ENCODE results near the gene TEX52. TPM values are rescaled to one million over a fixed set of nuclear protein-coding genes. Genes with fewer than 3 reads are reported as not detected.

The TEX52 gene
- total RNA-seq, 1 donor from 2014 or later, result not detected

DNA sequence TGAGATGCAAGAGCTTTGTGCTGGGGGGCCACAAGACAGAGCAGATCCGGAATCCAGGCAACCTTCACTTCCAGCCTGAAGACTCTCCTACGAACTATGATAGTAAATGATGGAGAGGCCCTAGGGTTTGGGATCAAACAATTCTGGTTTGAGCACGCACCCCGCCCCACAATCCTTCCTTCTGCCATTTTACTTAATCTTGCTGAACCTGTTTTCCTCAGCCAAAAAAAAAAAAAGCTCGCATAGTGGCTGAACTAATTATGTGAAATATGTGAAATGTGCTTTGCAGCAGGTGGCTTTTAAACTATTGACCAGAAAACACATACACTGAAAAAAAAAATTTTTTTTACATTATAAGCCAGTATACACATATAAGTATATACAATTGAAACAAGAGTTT, 45.0 kb downstream of the TEX52 start:
- H3K4me3 ChIP-seq, result peak overlapping the region; percentile 69
- H3K4me2 ChIP-seq, result peak overlapping the region; percentile 48
- H3K27me3 ChIP-seq, result no peaks in the 10 kb centered on the region
- no peaks in the 10 kb centered on the region for H3K36me3 ChIP-seq
- Mint-ChIP-seq H3K4me3 (peak overlapping the region; percentile 100), H3K27ac (peak overlapping the region; percentile 19), H3K36me3 (peaks cover 3% of the 10 kb centered on the region), H3K4me1 (peaks cover 19% of the 10 kb centered on the region), H3K27me3 (ENCODE audit: insufficient read depth, low read depth) (no peaks in the 10 kb centered on the region), H3K9me3 (no peaks in the 10 kb centered on the region)
- no peaks in the 10 kb centered on the region for H3K9me3 ChIP-seq (ENCODE audit: low read depth)
- H3K4me1 ChIP-seq, result no peaks in the 10 kb centered on the region
- no peak overlapping the region for H3K27ac ChIP-seq
- DNase-seq (ENCODE audit: low spot score), result no peak
- no peak overlapping the region for H3K9ac ChIP-seq
- peaks cover 5% of the 10 kb centered on the region for H4K20me1 ChIP-seq (ENCODE audit: low read depth)
- H3F3A ChIP-seq (ENCODE audit: low read depth), result peaks cover 13% of the 10 kb centered on the region
- TF ChIP-seq EZH2phosphoT487 (IDR thresholded peaks at IDR 0.05) (no peak), EZH2 (IDR thresholded peaks at IDR 0.05) (no peak)
- TF ChIP-seq, protein P1, sequence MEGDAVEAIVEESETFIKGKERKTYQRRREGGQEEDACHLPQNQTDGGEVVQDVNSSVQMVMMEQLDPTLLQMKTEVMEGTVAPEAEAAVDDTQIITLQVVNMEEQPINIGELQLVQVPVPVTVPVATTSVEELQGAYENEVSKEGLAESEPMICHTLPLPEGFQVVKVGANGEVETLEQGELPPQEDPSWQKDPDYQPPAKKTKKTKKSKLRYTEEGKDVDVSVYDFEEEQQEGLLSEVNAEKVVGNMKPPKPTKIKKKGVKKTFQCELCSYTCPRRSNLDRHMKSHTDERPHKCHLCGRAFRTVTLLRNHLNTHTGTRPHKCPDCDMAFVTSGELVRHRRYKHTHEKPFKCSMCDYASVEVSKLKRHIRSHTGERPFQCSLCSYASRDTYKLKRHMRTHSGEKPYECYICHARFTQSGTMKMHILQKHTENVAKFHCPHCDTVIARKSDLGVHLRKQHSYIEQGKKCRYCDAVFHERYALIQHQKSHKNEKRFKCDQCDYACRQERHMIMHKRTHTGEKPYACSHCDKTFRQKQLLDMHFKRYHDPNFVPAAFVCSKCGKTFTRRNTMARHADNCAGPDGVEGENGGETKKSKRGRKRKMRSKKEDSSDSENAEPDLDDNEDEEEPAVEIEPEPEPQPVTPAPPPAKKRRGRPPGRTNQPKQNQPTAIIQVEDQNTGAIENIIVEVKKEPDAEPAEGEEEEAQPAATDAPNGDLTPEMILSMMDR (IDR thresholded peaks at IDR 0.05), result no peak
- H3K79me2 ChIP-seq (ENCODE audit: low read depth), result peaks cover 27% of the 10 kb centered on the region
- no peak overlapping the region for H2AFZ ChIP-seq (replicated peaks)

DNA sequence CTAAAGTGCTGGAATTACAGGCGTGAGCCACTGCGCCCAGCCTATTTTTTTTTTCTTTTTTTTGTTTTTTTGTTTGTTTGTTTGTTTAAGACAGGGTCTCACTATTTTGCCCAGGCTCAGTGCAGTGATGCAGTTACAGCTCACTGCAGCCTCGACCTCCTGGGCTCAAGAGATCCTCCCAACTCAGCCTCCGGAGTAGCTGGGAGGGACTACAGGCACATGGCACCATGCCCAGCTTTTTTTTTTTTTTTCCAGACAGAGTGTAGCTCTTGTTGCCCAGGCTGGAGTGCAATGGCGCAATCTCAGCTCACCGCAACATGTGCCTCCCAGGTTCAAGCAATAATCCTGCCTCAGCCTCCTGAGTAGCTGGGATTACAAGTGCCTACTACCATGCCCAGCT, 50.1 kb downstream of the TEX52 start:
- no peaks in the 10 kb centered on the region for H3K4me1 ChIP-seq
- H3K27ac ChIP-seq, result no peak overlapping the region
- no peaks in the 10 kb centered on the region for H3K79me2 ChIP-seq (ENCODE audit: low read depth)
- Mint-ChIP-seq H3K27ac (no peak overlapping the region), H3K36me3 (peaks cover 21% of the 10 kb centered on the region), H3K9me3 (no peaks in the 10 kb centered on the region), H3K4me3 (no peak overlapping the region), H3K4me1 (peaks cover 9% of the 10 kb centered on the region), H3K27me3 (ENCODE audit: insufficient read depth, low read depth) (no peaks in the 10 kb centered on the region)
- H3K9me3 ChIP-seq (ENCODE audit: low read depth), result no peaks in the 10 kb centered on the region
- no peak overlapping the region for H3K9ac ChIP-seq
- no peak overlapping the region for H3K4me2 ChIP-seq
- H3K4me3 ChIP-seq, result no peak overlapping the region
- no peak for DNase-seq (ENCODE audit: low spot score)
- H2AFZ ChIP-seq (replicated peaks), result no peak overlapping the region
- H3K27me3 ChIP-seq, result no peaks in the 10 kb centered on the region
- H3F3A ChIP-seq (ENCODE audit: low read depth), result peaks cover 2% of the 10 kb centered on the region
- H3K36me3 ChIP-seq, result no peaks in the 10 kb centered on the region
- peaks cover 5% of the 10 kb centered on the region for H4K20me1 ChIP-seq (ENCODE audit: low read depth)
- TF ChIP-seq EZH2phosphoT487 (IDR thresholded peaks at IDR 0.05) (no peak), EZH2 (IDR thresholded peaks at IDR 0.05) (no peak)
- TF ChIP-seq, protein P1 (IDR thresholded peaks at IDR 0.05), result no peak

DNA sequence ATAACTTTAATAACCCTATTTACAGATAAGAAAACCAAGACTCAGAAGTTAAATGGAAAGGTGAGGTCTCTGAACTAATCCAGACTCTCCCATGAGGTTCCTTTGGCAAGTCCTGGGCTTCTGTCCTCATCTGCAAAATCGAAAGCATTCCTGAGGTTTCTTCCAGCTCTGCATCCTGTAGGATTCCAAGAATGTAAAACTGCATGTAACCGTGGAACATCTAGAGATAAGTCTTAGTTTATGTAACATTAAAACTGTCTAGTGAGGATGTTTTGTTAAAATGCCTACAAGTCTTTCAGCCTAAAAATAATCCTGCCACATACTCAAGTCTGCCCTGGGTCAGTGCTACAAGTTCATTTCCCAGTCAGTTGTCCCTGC, 51.7 kb downstream of the TEX52 start:
- Mint-ChIP-seq H3K27me3 (ENCODE audit: insufficient read depth, low read depth) (no peaks in the 10 kb centered on the region), H3K36me3 (peaks cover 33% of the 10 kb centered on the region), H3K9me3 (no peaks in the 10 kb centered on the region), H3K4me3 (no peak overlapping the region), H3K27ac (no peak overlapping the region), H3K4me1 (peaks cover 3% of the 10 kb centered on the region)
- no peaks in the 10 kb centered on the region for H3K27me3 ChIP-seq
- no peaks in the 10 kb centered on the region for H3K79me2 ChIP-seq (ENCODE audit: low read depth)
- H3F3A ChIP-seq (ENCODE audit: low read depth), result no peaks in the 10 kb centered on the region
- no peak overlapping the region for H2AFZ ChIP-seq (replicated peaks)
- H4K20me1 ChIP-seq (ENCODE audit: low read depth), result peaks cover 3% of the 10 kb centered on the region
- H3K27ac ChIP-seq, result no peak overlapping the region
- no peaks in the 10 kb centered on the region for H3K4me1 ChIP-seq
- H3K4me2 ChIP-seq, result no peak overlapping the region
- no peaks in the 10 kb centered on the region for H3K36me3 ChIP-seq
- H3K4me3 ChIP-seq, result no peak overlapping the region
- H3K9me3 ChIP-seq (ENCODE audit: low read depth), result no peaks in the 10 kb centered on the region
- H3K9ac ChIP-seq, result no peak overlapping the region
- no peak for DNase-seq (ENCODE audit: low spot score)
- TF ChIP-seq EZH2phosphoT487 (IDR thresholded peaks at IDR 0.05) (no peak), EZH2 (IDR thresholded peaks at IDR 0.05) (no peak)
- TF ChIP-seq, protein P1 (IDR thresholded peaks at IDR 0.05), result no peak
